Measurements from ENCODE around the gene GUK1.
"Not testable (repeated sequence)": the region's sequence is repeated elsewhere in the genome, so short reads cannot be mapped to it uniquely, and the experiment has no call there.

GUK1 gene

DNA sequence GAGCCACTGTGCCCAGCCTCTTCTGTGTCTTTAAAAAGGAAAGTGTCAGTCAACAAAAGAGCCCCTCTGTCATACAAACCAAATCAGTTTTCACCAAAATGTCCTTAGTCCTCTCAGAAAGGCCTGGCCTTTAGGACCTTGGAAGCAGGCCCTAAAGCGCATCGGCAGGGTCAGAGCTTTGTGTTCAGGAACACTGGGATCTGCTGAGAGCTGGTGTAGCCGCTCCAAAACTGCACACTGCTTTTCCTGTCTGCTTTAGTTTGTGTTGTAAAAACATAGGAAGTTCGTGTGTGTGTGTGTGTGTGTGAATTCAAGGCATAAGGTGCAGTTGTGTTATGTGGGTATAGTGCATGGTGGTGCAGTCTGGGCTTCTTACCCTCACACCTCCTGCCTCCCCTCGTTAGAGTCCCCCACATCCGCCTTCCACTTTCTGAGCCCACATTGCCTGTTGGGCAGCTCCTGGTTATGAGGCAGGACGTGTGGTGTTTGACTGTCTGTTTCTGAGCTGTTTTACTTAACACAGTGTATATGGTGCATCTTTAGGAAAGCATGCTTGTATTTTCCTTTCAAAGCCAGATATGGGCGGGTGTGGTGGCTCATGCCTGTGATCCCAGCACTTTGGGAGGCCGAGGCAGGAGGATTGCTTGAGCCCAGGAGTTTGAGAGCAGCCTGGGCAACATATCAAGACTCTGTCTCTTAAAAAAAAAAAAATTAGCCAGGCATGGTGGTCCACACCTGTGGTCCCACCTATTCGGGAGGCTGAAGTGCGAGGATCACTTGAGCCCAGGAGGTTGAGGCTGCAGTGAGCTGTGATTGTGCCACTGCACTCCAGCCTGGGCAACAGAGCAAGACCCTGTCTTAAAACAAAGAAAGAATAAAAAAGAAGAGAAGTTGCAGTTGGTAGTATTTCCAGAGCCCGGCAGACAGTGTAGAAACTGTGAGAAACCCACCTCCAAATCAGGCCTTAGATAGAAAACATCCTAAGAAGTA is 37.9 kb downstream of the GUK1 start:
- no peak for TF ChIP-seq POLR2AphosphoS5 (IDR thresholded peaks at IDR 0.05; ENCODE audit: low read depth, low read length)
- TF ChIP-seq POLR2A (IDR thresholded peaks at IDR 0.05; ENCODE audit: low read depth, low read length): no peak
- no peak for TF ChIP-seq TAF1 (IDR thresholded peaks at IDR 0.05; ENCODE audit: borderline replicate concordance, low read depth, low read length)
- DNase-seq (ENCODE audit: insufficient read length) (no peak), FAIRE-seq (no peak)

DNA sequence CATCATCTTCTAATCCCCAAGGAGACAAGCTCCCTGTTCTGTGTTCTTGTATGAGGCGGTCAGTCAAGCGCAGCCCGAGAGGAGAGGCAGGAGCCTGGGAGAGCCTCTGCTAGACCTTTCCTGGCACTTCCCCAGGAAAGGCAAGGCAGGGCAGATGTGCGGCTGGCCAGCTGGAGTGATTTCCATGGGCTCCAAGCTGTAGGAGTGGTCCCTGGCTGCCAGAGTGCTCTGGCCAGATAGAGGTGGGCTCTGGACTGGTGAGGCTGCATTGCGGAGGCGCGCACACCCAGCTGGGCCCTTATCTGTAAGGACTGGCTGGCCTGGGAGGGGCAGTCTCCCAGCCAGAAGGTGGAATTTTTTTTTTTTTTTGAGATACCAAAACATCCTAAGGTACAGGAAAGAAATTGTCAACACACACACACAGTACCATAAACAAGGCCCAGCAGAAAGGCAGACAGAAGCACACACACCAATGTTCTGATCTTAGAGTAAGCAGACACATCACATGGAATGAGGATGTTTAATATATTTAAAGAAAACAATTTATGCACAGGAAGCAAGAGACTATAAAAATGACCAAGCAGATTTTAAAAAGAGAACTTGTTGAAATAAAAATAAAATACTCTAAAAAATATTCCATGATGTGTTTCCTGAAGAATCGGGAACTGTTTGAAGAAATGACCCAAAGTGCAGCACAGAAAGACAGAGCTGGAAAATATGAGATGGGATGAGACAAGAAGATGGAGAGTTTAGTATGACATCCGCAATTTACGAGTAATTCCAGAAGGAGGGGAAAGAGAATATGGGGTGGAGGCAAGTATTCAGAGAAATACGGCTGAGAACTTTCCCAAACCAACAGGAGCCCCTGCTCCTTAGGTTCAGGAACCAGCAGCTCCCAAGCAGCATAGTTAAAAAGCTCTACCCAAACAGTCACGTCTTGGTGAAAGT is 38.9 kb downstream of the GUK1 start:
- TF ChIP-seq POLR2AphosphoS5 (IDR thresholded peaks at IDR 0.05; ENCODE audit: low read depth, low read length) (no peak), POLR2A (IDR thresholded peaks at IDR 0.05; ENCODE audit: low read depth, low read length) (no peak), TAF1 (IDR thresholded peaks at IDR 0.05; ENCODE audit: borderline replicate concordance, low read depth, low read length) (no peak)
- FAIRE-seq (no peak), DNase-seq (ENCODE audit: insufficient read length) (no peak)

- no peak for FAIRE-seq
- no peak for DNase-seq (ENCODE audit: insufficient read length)
- no peak for TF ChIP-seq TAF1 (IDR thresholded peaks at IDR 0.05; ENCODE audit: borderline replicate concordance, low read depth, low read length)
- no peak for TF ChIP-seq POLR2AphosphoS5 (IDR thresholded peaks at IDR 0.05; ENCODE audit: low read depth, low read length)
- TF ChIP-seq POLR2A (IDR thresholded peaks at IDR 0.05; ENCODE audit: low read depth, low read length): no peak
These were observed 40.3 kb downstream of the GUK1 start for GRCh38 chr1:228180271-228180958.

- DNase-seq (ENCODE audit: insufficient read length) (no peak), FAIRE-seq (no peak)
- TF ChIP-seq POLR2AphosphoS5 (IDR thresholded peaks at IDR 0.05; ENCODE audit: low read depth, low read length): no peak
- no peak for TF ChIP-seq POLR2A (IDR thresholded peaks at IDR 0.05; ENCODE audit: low read depth, low read length)
- TF ChIP-seq TAF1 (IDR thresholded peaks at IDR 0.05; ENCODE audit: borderline replicate concordance, low read depth, low read length): no peak
These were observed 41.0 kb downstream of the GUK1 start for GRCh38 chr1:228180959-228181644.

DNA sequence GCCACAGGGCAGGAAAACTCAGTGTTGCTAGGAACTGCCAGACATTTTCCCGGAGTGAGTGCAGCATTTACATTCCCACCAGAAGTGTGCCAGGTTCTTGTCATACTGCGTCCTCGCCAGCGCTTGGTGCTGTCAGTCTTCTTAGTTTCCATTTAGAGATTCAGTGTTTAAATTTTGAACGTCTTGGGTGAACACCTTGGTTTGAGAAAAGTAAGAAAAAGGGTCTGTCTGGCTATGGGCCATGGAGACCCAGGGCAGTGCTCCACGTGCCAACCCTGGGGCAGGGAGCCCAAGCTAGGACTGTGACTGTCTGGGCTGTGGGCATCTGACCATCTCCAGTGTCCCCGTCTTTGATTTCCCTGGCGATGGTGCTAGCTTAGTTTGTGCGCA is 41.6 kb downstream of the GUK1 start:
- TF ChIP-seq POLR2AphosphoS5 (IDR thresholded peaks at IDR 0.05; ENCODE audit: low read depth, low read length) (no peak), POLR2A (IDR thresholded peaks at IDR 0.05; ENCODE audit: low read depth, low read length) (no peak), TAF1 (IDR thresholded peaks at IDR 0.05; ENCODE audit: borderline replicate concordance, low read depth, low read length) (no peak)
- DNase-seq (ENCODE audit: insufficient read length): no peak

GRCh38 chr1:228182296-228183030 is 42.4 kb downstream of the GUK1 start:
- TF ChIP-seq POLR2AphosphoS5 (IDR thresholded peaks at IDR 0.05; ENCODE audit: low read depth, low read length) (no peak), TAF1 (IDR thresholded peaks at IDR 0.05; ENCODE audit: borderline replicate concordance, low read depth, low read length) (no peak), POLR2A (IDR thresholded peaks at IDR 0.05; ENCODE audit: low read depth, low read length) (no peak)
- DNase-seq (ENCODE audit: insufficient read length) (no peak), FAIRE-seq (no peak)

More for the DNA sequence above, 41.6 kb downstream of the GUK1 start:
- FAIRE-seq: no peak

- DNase-seq (ENCODE audit: insufficient read length): no peak
- TF ChIP-seq TAF1 (IDR thresholded peaks at IDR 0.05; ENCODE audit: borderline replicate concordance, low read depth, low read length) (no peak), POLR2A (IDR thresholded peaks at IDR 0.05; ENCODE audit: low read depth, low read length) (no peak), POLR2AphosphoS5 (IDR thresholded peaks at IDR 0.05; ENCODE audit: low read depth, low read length) (no peak)
- no peak for FAIRE-seq
These were observed 44.1 kb downstream of the GUK1 start for GRCh38 chr1:228184152-228184551.

- FAIRE-seq: no peak
These were observed 45.5 kb downstream of the GUK1 start for GRCh38 chr1:228185641-228185965.

DNA sequence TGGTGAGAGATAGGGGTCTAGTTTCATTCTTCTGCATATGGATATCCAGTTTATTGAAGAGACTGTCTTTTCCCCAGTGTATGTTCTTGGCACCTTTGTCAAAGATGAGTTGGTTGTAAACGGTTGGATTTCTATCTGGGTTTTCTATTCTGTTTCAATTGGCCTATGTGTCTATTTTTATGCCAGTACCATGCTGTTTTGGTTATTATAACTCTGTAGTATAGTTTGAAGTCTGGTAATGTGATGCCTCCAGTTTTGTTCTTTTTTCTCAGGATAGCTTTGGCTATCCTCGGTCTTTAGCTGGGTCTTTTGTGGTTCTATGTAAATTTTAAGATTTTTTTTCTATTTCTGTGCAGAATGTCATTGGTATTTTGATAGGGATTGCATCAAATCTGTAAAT is 48.2 kb downstream of the GUK1 start:
- DNase-seq (ENCODE audit: insufficient read length); FAIRE-seq: not testable (repeated sequence)

More at GRCh38 chr1:228185641-228185965, 45.5 kb downstream of the GUK1 start:
- TF ChIP-seq POLR2AphosphoS5 (IDR thresholded peaks at IDR 0.05; ENCODE audit: low read depth, low read length) (no peak), TAF1 (IDR thresholded peaks at IDR 0.05; ENCODE audit: borderline replicate concordance, low read depth, low read length) (no peak), POLR2A (IDR thresholded peaks at IDR 0.05; ENCODE audit: low read depth, low read length) (no peak)
- no peak for DNase-seq (ENCODE audit: insufficient read length)

- no peak for TF ChIP-seq POLR2A (IDR thresholded peaks at IDR 0.05; ENCODE audit: low read depth, low read length)
- FAIRE-seq: no peak
- no peak for DNase-seq (ENCODE audit: insufficient read length)
These were observed 50.1 kb downstream of the GUK1 start for GRCh38 chr1:228190182-228190581.
